Activated T-helper 2 cell treated with anti-CD3 and anti-CD28 coated beads, Interferon-gamma antibody, Interleukin-2, Interleukin-4, amounts not matched to agents 10 μg/mL and 5 μg/mL and 100 μg/mL, durations not matched to agents 14 hours and 24 hours and 36 hours (primary cell): ENCODE measurements around the gene PKP3. TPM values are rescaled to one million over a fixed set of nuclear protein-coding genes. Genes with fewer than 3 reads are reported as not detected.
"Not testable (repeated sequence)": the region's sequence is repeated elsewhere in the genome, so short reads cannot be mapped to it uniquely, and the experiment has no call there.

Source experiments
- DNase-seq: peaks from one replicate; pipeline ENCODE4 v3.0.0; 2021; ENCODE audit warnings: low spot score
- H3K27ac Mint-ChIP-seq: one replicate; pipeline ENCODE4 v1.8.0; 2021; ENCODE audit warnings: mixed read lengths
- H3K27me3 Mint-ChIP-seq: one replicate; pipeline ENCODE4 v1.8.0; 2021; ENCODE audit warnings: low read depth, mixed read lengths
- H3K36me3 Mint-ChIP-seq: one replicate; pipeline ENCODE4 v1.8.0; 2021; ENCODE audit warnings: low read depth, mixed read lengths
- H3K4me1 Mint-ChIP-seq: one replicate; pipeline ENCODE4 v1.8.0; 2021; ENCODE audit warnings: low read depth, mixed read lengths
- H3K4me3 Mint-ChIP-seq: one replicate; pipeline ENCODE4 v1.8.0; 2021; ENCODE audit warnings: low read depth, mild to moderate bottlenecking, moderate library complexity, mixed read lengths
- H3K9me3 Mint-ChIP-seq: one replicate; pipeline ENCODE4 v1.8.0; 2021; ENCODE audit warnings: mixed read lengths
- intact Hi-C: fragments of 100-400 bp; cut with micrococcal nuclease; formaldehyde crosslinking; loops from one replicate; pipeline ENCODE4 v1.15.1; 2023
- total RNA-seq: library from RNA; stranded (reverse); gene quantifications from 2 replicates; pipeline ENCODE4 v1.2.3, GENCODE V29; 2022

PKP3 gene
- total RNA-seq, 1 donor from 2014 or later: not detected

DNA sequence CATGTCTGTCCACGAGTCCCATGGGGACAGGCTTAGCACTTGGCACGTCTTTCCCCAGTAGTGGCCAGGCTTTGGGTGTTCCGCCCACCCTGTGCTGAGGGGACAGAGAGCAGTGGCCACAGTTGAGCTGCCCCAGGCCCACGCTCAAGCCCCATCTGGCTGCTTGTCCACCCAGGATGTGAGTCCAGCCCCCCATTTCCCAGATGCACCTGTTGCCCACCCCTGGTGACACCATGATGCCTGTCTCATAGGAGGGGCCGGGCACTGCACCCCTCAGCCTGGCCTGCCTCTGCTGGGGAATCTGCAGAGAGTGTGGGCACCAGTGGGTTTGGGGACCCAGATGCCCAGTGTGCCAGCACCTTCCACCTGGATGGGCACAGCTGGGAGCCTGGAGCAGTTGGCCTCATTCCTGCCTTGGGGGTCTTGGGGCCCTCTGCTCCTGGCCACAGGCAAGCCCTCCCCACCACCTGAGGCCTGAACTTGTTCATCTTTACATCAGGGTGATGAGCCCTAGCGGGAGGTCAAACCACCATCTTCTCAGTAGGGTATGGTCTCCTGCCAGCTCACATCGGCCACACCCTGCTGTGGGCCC is 15.1 kb downstream of the PKP3 start:
- peaks cover 5% of the 10 kb centered on the region for H3K4me1 Mint-ChIP-seq
- H3K27me3 Mint-ChIP-seq: no peaks in the 10 kb centered on the region
- no peaks in the 10 kb centered on the region for H3K9me3 Mint-ChIP-seq
- no peak overlapping the region for H3K27ac Mint-ChIP-seq
- H3K4me3 Mint-ChIP-seq: no peak overlapping the region
- DNase-seq: no peak
- intact Hi-C loops: no loop called here
- no peaks in the 10 kb centered on the region for H3K36me3 Mint-ChIP-seq

- intact Hi-C loops: no loop called here
- DNase-seq: no peak
- Mint-ChIP-seq H3K4me1 (peaks cover 9% of the 10 kb centered on the region), H3K27me3 (no peaks in the 10 kb centered on the region), H3K36me3 (no peaks in the 10 kb centered on the region), H3K4me3 (no peak overlapping the region), H3K9me3 (no peaks in the 10 kb centered on the region), H3K27ac (no peak overlapping the region)
Measured at GRCh38 chr11:409600-410483, 15.8 kb downstream of the PKP3 start.

DNA sequence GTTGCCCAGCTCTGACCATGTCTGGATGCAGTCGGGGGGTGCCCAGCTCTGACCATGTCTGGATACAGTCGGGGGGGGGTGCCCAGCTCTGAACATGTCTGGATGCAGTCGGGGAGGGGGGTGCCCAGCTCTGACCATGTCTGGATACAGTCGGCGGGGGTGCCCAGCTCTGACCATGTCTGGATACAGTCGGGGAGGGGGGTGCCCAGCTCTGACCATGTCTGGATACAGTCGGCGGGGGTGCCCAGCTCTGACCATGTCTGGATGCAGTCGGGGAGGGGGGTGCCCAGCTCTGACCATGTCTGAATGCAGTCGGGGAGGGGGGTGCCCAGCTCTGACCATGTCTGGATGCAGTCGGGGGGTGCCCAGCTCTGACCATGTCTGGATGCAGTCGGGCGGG is 16.7 kb downstream of the PKP3 start:
- H3K27ac Mint-ChIP-seq, H3K9me3 Mint-ChIP-seq, H3K27me3 Mint-ChIP-seq, H3K4me1 Mint-ChIP-seq, DNase-seq, intact Hi-C loops, H3K36me3 Mint-ChIP-seq, H3K4me3 Mint-ChIP-seq: not testable (repeated sequence)

DNA sequence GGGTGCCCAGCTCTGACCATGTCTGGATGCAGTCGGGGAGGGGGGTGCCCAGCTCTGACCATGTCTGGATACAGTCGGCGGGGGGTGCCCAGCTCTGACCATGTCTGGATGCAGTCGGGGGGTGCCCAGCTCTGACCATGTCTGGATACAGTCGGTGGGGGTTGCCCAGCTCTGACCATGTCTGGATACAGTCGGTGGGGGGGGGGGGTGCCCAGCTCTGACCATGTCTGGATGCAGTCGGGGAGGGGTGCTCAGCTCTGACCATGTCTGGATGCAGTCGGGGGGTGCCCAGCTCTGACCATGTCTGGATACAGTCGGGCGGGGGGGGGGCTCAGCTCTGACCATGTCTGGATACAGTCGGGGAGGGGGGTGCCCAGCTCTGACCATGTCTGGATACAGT is 17.5 kb downstream of the PKP3 start:
- H3K9me3 Mint-ChIP-seq, H3K27me3 Mint-ChIP-seq, H3K4me3 Mint-ChIP-seq, intact Hi-C loops, H3K27ac Mint-ChIP-seq, DNase-seq, H3K36me3 Mint-ChIP-seq: not testable (repeated sequence)
- peaks cover 15% of the 10 kb centered on the region for H3K4me1 Mint-ChIP-seq

DNA sequence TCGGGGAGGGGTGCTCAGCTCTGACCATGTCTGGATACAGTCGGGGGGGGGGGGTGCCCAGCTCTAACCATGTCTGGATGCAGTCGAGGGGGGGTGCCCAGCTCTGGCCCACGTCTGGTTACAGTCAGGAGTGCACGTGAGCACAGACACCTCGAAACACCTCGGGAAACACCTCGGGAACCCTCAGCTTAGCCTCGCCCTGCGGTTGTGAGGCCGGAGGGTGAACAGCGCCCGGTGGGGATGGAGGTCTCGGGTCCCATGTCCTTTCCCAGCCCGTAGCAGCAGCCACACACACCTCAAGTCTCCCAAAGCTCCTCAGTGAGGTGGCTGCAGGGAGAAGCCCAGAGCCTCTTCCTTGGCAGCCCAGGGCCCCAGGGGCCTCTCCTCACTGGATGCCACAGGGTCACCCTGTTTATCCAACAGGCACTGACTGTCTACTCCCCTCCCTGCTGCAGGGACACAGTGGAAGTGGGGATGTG is 18.7 kb downstream of the PKP3 start:
- Mint-ChIP-seq H3K4me1 (peaks cover 15% of the 10 kb centered on the region), H3K4me3 (no peak overlapping the region), H3K27me3 (no peaks in the 10 kb centered on the region), H3K27ac (no peak overlapping the region), H3K36me3 (no peaks in the 10 kb centered on the region), H3K9me3 (no peaks in the 10 kb centered on the region)
- intact Hi-C loops: no loop called here
- DNase-seq: no peak

DNA sequence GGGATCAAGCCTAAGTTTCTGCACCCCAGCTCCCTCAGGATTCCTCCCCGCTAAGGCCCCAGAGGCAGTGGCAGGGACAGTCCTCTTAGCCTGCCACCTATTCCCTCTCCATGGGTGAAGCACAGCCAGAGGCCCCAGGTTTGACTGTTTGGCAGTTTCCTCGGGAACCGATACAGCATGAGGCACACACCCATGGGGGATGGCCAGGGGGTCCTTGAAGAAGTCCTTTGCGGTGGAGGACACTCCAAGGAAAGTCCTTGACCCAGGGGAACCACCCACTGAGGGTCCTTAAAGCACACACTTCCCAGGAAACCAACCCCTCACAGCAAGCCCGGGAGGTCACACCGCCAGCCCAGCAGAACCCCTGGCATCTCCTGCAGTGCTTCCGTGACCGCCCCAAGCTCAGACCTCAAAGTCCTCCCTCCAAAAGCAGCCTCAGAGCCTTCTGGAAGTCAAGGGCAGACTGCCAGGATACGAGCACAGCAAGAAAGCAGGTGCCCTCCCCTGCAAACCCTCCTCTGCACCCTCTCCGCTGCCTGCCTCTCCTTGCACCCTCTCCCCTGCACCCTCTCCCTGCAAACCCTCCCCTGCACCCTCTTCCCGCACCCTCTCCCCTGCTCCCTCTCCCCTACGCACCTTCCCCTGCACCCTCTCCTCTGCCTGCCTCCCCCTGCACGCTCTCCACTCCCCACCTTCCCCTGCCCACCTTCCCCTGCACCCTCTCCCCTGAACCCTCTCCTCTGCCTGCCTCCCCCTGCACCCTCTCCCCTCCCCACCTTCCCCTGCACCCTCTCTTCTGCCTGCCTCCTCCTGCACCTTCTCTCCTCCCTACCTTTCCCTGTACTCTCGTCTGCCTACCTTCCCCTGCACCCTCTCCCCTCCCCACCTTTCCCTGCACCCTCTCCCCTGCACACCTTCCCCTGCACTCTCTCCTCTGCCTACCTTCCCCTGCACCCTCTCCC is 19.4 kb downstream of the PKP3 start:
- H3K9me3 Mint-ChIP-seq: no peaks in the 10 kb centered on the region
- H3K27me3 Mint-ChIP-seq: no peaks in the 10 kb centered on the region
- peaks cover under 1% of the 10 kb centered on the region for H3K36me3 Mint-ChIP-seq
- H3K4me3 Mint-ChIP-seq: peak overlapping the region; percentile 72
- peaks cover 15% of the 10 kb centered on the region for H3K4me1 Mint-ChIP-seq
- intact Hi-C loops: no loop called here
- peak overlapping the region; percentile 12 for H3K27ac Mint-ChIP-seq
- no peak for DNase-seq

DNA sequence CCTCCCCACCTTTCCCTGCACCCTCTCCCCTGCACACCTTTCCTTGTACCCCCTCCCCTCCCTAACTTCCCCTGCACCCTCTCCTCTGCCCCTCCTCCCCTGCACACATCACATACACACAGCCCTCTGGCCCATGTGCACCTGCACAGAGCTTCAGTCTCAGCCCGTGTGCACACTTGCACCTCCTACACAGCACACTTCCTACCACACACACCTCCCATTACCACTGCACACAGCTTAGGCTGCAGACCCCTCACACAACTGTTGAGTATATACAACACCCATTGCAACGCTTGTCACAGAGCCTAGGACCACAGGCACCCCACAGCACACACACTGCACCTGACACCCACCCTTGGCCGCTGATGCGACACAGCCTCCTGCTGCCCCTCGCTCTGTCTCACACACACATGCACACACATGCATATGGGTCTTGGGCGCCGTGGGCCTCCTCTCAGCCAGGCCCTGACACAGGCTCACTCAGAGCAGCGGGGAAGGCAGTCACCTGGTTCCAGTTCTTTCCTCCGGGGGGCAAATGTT is 20.4 kb downstream of the PKP3 start:
- H3K9me3 Mint-ChIP-seq: no peaks in the 10 kb centered on the region

DNA sequence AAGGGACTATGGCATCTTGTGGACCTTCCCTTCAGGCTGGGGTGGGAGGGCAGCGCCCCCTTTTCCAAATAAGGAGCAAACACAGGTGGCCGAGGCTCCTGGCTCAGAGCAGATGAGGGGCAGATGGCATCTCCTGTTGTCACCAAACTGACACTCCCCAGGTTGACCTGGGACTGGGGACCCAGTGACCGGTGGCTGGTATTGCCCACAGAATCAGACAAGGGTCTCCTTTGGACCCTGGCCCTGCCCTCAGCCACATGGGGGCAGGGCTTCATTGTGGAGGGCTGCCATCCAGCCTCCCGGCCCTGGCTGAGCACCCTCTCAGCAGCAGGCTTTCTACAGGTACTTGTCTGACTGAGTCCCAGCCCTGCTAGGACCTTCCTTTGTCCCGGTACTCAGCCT is 21.6 kb downstream of the PKP3 start:
- Mint-ChIP-seq H3K36me3 (peaks cover 3% of the 10 kb centered on the region), H3K27me3 (no peaks in the 10 kb centered on the region), H3K4me1 (peaks cover 15% of the 10 kb centered on the region), H3K9me3 (no peaks in the 10 kb centered on the region), H3K4me3 (peak overlapping the region; percentile 93), H3K27ac (peak overlapping the region; percentile 90)
- intact Hi-C loops: loop anchor here (1.0 kb wide), 1 partner anchor 33 kb away; no protein-coding TSS in a partner anchor
- DNase-seq: no peak

More for the DNA sequence above, 20.4 kb downstream of the PKP3 start:
- H3K36me3 Mint-ChIP-seq: peaks cover 3% of the 10 kb centered on the region
- peak overlapping the region; percentile 93 for H3K4me3 Mint-ChIP-seq
- H3K27me3 Mint-ChIP-seq: no peaks in the 10 kb centered on the region
- DNase-seq: no peak
- intact Hi-C loops: no loop called here
- peaks cover 15% of the 10 kb centered on the region for H3K4me1 Mint-ChIP-seq
- H3K27ac Mint-ChIP-seq: peak overlapping the region; percentile 90

DNA sequence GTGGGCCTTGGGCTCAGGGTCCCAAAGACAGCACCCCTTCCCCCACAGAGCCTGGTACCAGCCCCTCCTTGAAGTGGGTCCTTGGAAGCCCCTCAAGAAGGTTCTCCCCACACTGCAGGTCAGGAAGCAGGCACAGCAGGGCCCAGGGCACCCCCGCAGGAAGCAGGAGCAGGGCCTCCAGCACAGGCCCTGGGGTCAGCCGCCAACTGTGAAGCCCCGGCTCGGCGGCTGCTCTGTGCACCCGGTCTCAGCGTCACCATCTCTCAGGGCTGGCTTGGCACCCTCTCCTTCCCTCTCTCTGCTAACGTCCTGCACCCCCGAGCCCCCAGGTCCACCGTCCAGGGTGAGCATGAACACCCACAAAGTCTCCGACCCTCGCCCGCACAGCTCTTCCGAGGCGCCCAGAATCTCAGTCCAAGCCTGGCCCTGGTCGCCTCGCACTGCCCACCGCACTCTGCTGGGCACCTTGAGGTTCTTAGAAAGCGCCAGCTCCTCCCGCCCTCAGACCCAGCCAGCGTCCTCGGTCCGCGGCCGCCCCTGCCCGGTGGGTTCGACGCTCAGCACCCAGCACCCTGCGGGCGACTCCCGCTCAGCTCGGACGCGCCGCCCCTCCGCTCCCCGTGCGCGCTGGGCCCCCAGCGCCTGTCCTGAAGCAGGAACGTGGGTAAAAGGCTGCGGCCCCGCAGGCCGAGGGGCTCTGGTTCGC is 22.2 kb downstream of the PKP3 start:
- no peak for DNase-seq
- Mint-ChIP-seq H3K27me3 (no peaks in the 10 kb centered on the region), H3K36me3 (peaks cover 3% of the 10 kb centered on the region), H3K4me3 (peak overlapping the region; percentile 93), H3K27ac (peak overlapping the region; percentile 90), H3K9me3 (no peaks in the 10 kb centered on the region), H3K4me1 (peaks cover 15% of the 10 kb centered on the region)
- intact Hi-C loops: no loop called here

GRCh38 chr11:416757-417621 is 23.0 kb downstream of the PKP3 start:
- Mint-ChIP-seq H3K4me1 (peaks cover 15% of the 10 kb centered on the region), H3K27me3 (no peaks in the 10 kb centered on the region), H3K27ac (peak overlapping the region; percentile 67), H3K9me3 (no peaks in the 10 kb centered on the region), H3K4me3 (peak overlapping the region; percentile 37), H3K36me3 (peaks cover 3% of the 10 kb centered on the region)
- DNase-seq: peak; percentile 53
- intact Hi-C loops: no loop called here

- Mint-ChIP-seq H3K4me1 (peaks cover 15% of the 10 kb centered on the region), H3K36me3 (peaks cover 3% of the 10 kb centered on the region), H3K9me3 (no peaks in the 10 kb centered on the region), H3K4me3 (peak overlapping the region; percentile 78), H3K27me3 (no peaks in the 10 kb centered on the region), H3K27ac (peak overlapping the region; percentile 38)
- no peak for DNase-seq
- intact Hi-C loops: no loop called here
Measured at GRCh38 chr11:417652-418342, 23.8 kb downstream of the PKP3 start.
